Bronchial epithelial cell (primary cell): Measurements from ENCODE around the gene TRHDE. TPM values are rescaled to one million over a fixed set of nuclear protein-coding genes. Genes with fewer than 3 reads are reported as not detected.
"Not testable (repeated sequence)": the region's sequence is repeated elsewhere in the genome, so short reads cannot be mapped to it uniquely, and the experiment has no call there.

Source experiments
- DNase-seq: peaks from one replicate; pipeline ENCODE4 v3.0.0-alpha.2; 2010; ENCODE audit warnings: low read depth
- FAIRE-seq: peaks from 2 replicates; lab custom pipeline; 2011; peaks lifted over from hg19 to GRCh38; lab: Jason Lieb, UNC
- H3K27me3 ChIP-seq: 2 replicates; pipeline ENCODE4 v1.5.1; 2011; ENCODE audit warnings: low read length; ENCODE audit not compliant: control insufficient read depth, insufficient read depth
- H3K36me3 ChIP-seq: 2 replicates; pipeline ENCODE4 v1.5.1; 2011; ENCODE audit warnings: low read length; ENCODE audit not compliant: control insufficient read depth, insufficient read depth
- H3K4me3 ChIP-seq: 2 replicates; pipeline ENCODE4 v1.5.1; 2011; ENCODE audit warnings: mild to moderate bottlenecking, low read depth, low read length, control low read depth
- CTCF ChIP-seq: IDR thresholded peaks from 2 replicates; pipeline ENCODE4 v1.5.1; 2011; ENCODE audit warnings: mild to moderate bottlenecking, moderate library complexity, low read length, control low read depth, inconsistent platforms; ENCODE audit not compliant: insufficient read depth, severe bottlenecking
- total RNA-seq: library from RNA; depleted of rRNA; stranded (reverse); fragments of >200 nt; gene quantifications from 2 replicates; pipeline ENCODE4 v1.2.1, GENCODE V29; 2014

The TRHDE gene
- total RNA-seq, 1 donor from 2014 or later, result 0.26 TPM

GRCh38 chr12:72692338-72692737, 420.2 kb downstream of the TRHDE start:
- H3K36me3 ChIP-seq, result no peaks in the 10 kb centered on the region
- FAIRE-seq (no peak), DNase-seq (no peak)
- H3K27me3 ChIP-seq, result no peaks in the 10 kb centered on the region
- no peak overlapping the region for H3K4me3 ChIP-seq
- no peak for TF ChIP-seq CTCF

- H3K36me3 ChIP-seq, result no peaks in the 10 kb centered on the region
- TF ChIP-seq CTCF, result no peak
- DNase-seq (no peak), FAIRE-seq (no peak)
- no peaks in the 10 kb centered on the region for H3K27me3 ChIP-seq
- H3K4me3 ChIP-seq, result no peak overlapping the region
Measured at GRCh38 chr12:72694193-72694592, 422.0 kb downstream of the TRHDE start.

- Histone ChIP-seq H3K4me3 (no peak overlapping the region), H3K27me3 (no peaks in the 10 kb centered on the region), H3K36me3 (no peaks in the 10 kb centered on the region)
- no peak for DNase-seq
- TF ChIP-seq CTCF, result no peak
- no peak for FAIRE-seq
Measured at GRCh38 chr12:72699362-72699761, 427.2 kb downstream of the TRHDE start.

DNA sequence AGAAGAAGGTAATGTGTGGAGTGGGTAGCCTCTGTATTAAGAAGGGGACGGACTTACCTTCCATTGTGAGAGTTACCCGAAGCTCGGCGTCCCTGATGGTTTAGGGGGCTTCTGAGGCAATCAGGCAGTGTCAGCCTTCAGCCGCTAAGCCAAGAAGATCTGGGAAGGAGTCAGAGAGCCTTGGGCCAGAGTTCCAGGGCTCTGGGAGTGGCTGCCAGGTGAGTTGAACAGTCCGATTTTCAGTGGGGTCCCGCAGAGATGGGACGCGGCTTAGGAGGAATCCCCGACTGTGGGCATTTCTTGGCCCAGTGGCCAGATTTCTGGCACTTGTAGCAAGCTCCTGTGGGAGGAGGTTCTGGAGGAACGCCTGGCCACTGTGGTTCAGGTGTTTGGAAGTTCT, 439.9 kb downstream of the TRHDE start:
- not testable (repeated sequence) for H3K4me3 ChIP-seq, H3K27me3 ChIP-seq, H3K36me3 ChIP-seq, FAIRE-seq, DNase-seq

DNA sequence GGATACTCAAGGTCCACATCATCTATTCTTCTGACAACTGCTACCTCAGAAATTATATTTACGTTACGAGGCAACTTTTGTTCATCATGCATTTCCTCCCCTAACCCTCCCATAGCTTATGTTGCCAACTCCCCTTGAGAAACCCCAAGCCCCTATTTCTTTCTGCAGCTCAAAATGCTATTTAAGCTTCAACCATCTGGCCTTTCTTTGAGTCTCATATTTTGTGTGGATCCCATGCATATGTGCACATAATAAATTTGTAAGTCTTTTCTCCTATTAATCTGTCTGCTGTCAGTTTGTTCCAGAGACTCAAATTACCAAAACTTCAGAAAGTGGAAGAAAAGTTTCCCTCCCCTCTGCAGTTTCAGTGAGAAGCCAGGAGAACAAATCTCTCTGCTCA, 444.1 kb downstream of the TRHDE start:
- H3K27me3 ChIP-seq, result no peaks in the 10 kb centered on the region
- DNase-seq (no peak), FAIRE-seq (no peak)
- H3K4me3 ChIP-seq, result no peak overlapping the region
- no peak for TF ChIP-seq CTCF
- H3K36me3 ChIP-seq, result no peaks in the 10 kb centered on the region

- no peak for DNase-seq
- no peak for TF ChIP-seq CTCF
- Histone ChIP-seq H3K27me3 (no peaks in the 10 kb centered on the region), H3K4me3 (no peak overlapping the region), H3K36me3 (no peaks in the 10 kb centered on the region)
- no peak for FAIRE-seq
Measured at GRCh38 chr12:72717036-72717435, 444.9 kb downstream of the TRHDE start.
